HuH-7.5 (cell line): ENCODE results near the gene ERCC2.

ENCODE experiments used
- DNase-seq: peaks from one replicate; pipeline ENCODE4 v3.0.0; 2011; ENCODE audit warnings: low spot score

ERCC2 gene

GRCh38 chr19:45303269-45304060, 66.9 kb downstream of the ERCC2 start:
- DNase-seq, result no peak

GRCh38 chr19:45302416-45302815, 68.0 kb downstream of the ERCC2 start:
- no peak for DNase-seq
